PC-3 (cell line): ENCODE measurements around the gene CTNNA2.

Experiments used
- CTCF ChIP-seq: fragments of 300-600 bp; sonication (generic); conservative IDR thresholded peaks from 2 replicates; pipeline ENCODE4 v1.5.1; 2017; ENCODE audit warnings: antibody characterized with exemption, low read depth, mild to moderate bottlenecking, low read length
- EZH2 ChIP-seq: fragments of 300-600 bp; sonication (generic); IDR thresholded peaks from one replicate; pipeline ENCODE4 v1.6.1; 2017; ENCODE audit warnings: antibody characterized with exemption, mild to moderate bottlenecking, low read length; ENCODE audit not compliant: unreplicated experiment
- EZH2phosphoT487 ChIP-seq: fragments of 300-600 bp; sonication (generic); IDR thresholded peaks from 2 replicates; pipeline ENCODE4 v1.6.1; 2018; ENCODE audit warnings: mild to moderate bottlenecking, antibody characterized with exemption, low read length, borderline replicate concordance

GRCh38 chr2:80122675-80123074 is 609.8 kb downstream of the CTNNA2 start:
- TF ChIP-seq CTCF (no peak), EZH2 (no peak), EZH2phosphoT487 (no peak)
